ENCODE measurements around the gene ASB1.
"Not testable (repeated sequence)": the region's sequence is repeated elsewhere in the genome, so short reads cannot be mapped to it uniquely, and the experiment has no call there.

ASB1 gene

GRCh38 chr2:238424313-238424700 is 2.4 kb upstream of the ASB1 start:
- no peak for DNase-seq

GRCh38 chr2:238425505-238425978 is 1.2 kb upstream of the ASB1 start:
- DNase-seq: no peak

- no peak for DNase-seq
Observed at GRCh38 chr2:238425979-238426567, 654 bp upstream of the ASB1 start.

DNA sequence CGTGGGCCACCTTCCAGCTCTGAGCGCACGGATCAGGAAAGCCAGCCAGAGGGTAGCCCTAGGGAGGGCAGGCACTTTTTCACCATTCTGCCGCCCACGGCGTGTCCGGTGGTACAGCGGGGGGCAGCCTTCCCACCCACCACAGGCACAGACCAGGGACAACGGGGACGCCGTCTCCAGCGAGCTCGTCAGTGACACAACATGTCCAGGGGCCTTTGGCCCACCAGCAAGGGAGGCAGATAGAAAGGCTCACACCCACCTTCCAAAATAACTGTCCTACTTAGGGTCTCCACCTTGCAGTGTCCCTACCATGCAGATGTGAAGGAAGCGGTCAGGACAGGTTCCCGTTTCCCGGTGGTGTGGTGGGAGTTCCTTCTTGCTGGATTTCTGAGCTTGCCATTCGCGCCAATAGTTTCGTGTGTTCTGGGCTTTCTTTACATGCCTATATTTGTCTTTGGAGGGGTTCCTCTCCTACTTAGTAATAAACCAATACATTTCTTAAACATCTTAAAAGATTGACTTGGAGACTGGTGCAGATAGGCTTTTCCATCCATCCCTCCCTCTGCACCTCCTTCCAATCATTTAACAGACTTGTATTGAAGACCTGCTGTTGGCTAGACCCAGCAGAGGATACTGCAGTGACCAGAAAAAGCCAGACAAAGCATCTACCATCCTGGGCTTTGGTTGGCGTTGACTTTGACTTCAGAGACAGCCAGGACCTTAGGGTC is 872 bp downstream of the ASB1 start:
- no peak for DNase-seq

DNA sequence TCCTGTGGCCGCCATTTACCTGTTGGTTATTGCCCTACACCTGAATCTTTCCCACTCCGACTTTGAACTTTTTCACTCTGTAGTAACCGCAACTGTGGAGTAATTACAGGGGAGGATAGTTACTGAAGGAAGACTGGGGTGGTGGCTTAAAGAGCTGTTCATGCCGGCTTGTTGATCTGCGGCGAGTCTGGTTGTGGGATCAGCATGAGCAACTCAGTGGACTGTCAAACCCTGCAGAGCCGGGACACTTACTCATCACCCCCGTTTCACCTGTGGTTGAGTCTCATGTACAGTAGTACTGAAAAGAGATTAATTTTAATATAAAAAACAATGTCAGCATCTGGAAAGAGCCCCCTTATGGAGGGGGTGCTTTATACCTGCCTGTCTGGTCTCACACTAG is 2.1 kb downstream of the ASB1 start:
- no peak for DNase-seq

- DNase-seq: no peak
Observed at GRCh38 chr2:238430781-238431180, 4.1 kb downstream of the ASB1 start.

- DNase-seq: no peak
Observed at GRCh38 chr2:238431456-238431855, 4.7 kb downstream of the ASB1 start.

DNA sequence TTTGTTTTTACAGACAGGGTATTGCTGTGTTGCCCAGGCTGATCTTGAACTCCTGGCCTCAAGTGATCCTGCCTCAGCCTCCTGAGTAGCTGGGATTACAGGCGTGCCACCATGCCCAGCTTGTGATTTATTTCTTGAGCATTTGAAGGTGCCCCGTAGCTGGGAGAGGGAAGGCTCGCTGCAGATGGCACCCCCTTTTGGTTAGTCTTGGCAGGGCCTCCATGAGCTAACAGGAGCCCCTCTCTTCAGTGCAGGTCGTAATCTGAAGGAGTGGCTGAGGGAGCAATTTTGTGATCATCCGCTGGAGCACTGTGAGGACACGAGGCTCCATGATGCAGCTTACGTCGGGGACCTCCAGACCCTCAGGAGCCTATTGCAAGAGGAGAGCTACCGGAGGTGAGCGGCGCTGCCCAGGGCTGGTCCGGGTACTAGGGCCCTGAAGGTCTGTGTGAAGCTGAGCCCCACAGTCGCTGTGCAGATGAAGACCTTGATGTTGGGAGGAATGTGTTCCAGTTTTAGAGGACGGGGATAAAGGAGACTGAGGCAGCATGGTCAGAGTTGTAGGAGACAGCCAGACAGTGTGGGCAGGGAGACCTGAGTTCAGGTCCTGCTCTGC is 6.7 kb downstream of the ASB1 start:
- DNase-seq: no peak

DNA sequence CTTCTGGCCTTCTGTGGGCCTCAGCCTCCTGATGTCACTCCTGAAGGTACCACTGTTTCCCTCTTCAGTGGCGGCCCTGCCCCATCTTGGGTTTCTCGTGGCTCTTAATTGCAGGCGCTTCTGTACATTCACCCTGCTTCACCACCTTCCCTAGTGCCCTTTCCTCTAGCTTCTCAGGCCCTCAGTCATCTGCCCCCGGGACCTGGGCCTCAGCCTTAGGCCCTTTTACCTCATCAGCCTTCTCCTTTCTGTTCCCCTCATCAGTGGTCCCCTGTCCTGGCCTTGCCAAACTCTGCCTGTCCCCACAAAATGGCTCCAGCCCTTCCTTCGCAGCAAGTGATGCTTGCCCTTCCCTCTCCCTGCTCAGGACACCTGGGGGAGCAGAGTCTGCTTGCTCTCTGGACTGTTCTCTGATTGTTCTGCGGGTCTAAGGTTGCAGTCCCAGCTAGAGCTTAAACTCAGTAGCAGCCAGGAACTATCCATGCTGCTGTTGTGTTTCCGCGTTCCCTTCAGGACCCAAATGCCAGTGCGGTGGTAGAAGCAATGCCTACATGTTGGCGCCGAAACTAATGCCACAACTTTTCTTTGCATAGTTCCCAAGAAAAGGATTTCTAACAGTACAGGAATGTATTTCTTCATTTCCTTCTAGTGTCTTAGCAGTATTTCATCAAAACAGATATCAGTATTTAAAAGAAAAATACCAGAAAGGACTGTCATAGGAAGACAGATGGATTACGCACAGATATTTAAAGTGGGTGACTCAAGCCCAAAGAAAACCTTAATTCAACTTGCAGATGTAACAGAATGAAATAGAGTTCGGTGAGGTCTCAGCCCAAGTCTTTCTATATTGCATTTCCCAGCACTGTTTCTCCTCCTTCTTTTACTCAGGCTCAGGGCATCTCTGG is 7.5 kb downstream of the ASB1 start:
- DNase-seq: no peak

DNA sequence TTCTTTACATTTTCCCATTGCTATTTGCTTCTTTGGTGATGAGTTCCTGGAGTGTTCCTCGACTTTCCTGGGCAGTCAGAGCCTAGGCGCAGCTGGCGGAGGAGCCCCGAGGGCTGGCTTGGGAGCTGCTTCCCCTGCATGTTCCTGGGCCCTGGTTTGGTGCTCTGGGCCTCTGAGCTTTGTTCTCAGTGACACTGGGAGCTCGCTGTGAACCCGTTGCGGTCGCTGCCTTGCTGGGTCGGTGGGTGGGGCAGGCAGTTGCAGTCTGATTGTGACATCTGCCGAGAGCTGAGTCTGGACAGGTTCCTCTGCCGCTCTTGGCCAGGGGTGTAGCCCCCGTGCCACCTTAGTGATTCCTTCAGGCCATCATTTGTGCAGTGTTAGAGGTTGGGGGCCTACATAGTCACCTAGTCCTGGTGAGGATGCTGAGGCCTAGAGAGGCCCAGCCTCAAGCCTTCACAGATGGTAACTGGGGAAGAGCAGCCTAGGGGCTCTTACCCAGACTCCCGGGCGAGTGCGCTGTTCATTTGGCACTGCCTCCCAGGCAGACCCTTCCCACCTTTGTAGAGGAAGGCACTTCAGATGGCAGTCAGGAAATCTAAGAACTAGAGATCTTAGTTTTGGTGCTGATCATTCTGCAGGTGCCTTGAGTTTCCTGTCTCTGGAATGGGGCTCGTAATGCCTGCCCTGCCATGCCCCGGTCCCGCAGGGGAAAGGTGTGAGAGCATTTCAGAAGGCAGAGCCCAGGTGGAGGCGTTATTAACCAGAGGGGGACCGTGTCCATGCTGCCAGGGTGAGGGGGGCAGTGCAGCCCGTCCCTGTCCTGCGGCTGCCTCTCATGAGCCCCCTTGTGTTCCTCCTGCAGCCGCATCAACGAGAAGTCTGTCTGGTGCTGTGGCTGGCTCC is 8.4 kb downstream of the ASB1 start:
- DNase-seq: no peak

DNA sequence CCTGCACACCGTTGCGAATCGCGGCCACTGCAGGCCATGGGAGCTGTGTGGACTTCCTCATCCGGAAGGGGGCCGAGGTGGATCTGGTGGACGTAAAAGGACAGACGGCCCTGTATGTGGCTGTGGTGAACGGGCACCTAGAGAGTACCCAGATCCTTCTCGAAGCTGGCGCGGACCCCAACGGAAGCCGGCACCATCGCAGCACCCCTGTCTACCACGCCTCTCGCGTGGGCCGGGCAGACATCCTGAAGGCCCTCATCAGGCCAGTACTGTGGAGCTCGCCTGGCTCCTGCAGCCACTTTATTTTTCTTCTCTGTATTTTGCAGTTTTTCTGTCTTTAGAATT is 9.0 kb downstream of the ASB1 start:
- no peak for DNase-seq

DNA sequence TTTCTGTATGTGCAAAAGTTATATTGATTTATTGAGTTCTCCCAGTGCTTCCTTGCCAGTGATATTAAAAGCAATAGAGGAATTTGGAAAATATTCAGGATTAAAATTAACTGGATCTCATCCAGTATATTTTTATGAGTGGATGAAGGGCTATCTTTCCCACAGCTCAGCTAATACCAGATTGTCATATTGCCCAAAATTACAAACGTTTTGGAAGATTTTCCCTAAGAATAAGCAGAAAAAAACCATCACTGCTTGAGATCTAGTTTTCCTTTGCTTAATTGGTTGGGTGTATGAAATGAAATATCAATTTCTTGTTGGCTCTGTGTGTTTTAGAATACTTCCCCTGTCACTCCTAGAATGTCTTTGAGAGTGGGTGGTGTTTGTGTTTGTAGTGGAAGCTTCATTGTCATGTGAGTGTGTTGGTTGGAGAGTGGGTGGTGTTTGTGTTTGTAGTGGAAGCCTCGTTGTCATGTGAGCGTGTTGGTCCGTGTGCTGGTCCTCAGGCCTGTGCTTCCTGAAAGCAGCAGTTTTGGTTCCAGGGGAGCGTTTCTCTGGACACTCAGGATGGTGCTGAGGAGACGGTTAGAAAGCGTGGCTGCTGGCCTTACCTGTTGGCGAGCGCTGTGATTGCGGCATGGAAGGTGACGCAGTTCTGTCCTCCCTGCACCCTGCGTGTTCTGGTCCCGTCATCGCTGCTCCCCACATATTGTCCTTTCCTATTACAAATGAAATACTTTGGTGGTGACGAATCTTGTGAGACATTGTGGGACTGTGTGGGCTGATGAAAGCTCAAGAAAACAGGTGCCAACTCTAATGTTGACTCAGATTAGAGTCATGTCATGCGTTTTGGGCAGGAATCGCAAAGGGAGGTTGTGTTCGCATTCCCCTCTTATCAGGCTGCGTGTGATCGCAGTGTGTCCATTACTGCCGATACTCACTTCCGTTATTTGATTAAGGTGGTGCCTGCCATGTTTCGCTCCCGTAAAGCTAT is 12.4 kb downstream of the ASB1 start:
- DNase-seq: no peak

GRCh38 chr2:238439917-238440316 is 13.2 kb downstream of the ASB1 start:
- no peak for DNase-seq

DNA sequence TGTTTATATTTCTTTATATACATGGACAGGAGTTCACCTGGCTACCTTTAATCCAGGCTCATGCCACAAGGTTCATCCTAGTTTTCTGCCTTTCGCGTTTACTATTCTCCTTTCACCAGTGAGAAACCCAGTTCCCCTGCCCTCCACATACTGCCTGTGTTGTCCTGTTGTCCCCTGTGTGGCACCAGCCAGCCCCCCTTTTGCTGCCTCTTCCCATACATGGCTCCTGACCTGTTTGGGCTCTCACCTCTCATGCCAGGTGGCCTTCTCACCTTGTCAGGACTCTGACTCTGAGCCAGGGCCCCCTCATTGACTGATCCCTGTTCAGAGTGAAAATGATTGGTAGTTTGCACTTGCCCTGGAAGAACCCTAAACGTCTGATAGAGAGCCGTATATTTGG is 13.6 kb downstream of the ASB1 start:
- no peak for DNase-seq

- DNase-seq: no peak
Observed at GRCh38 chr2:238440767-238441166, 14.0 kb downstream of the ASB1 start.

- DNase-seq: no peak
Observed at GRCh38 chr2:238441262-238442114, 14.8 kb downstream of the ASB1 start.

GRCh38 chr2:238442257-238442656 is 15.5 kb downstream of the ASB1 start:
- DNase-seq: not testable (repeated sequence)

GRCh38 chr2:238444242-238444641 is 17.5 kb downstream of the ASB1 start:
- DNase-seq: no peak

- no peak for DNase-seq
Observed at GRCh38 chr2:238445409-238446190, 18.9 kb downstream of the ASB1 start.

Data from hippocampal formation (tissue), 2 donors.